PFSK-1 (cell line): ENCODE measurements around the gene CCSER1.
A peak's percentile ranks its signal among the peaks of the same experiment; 100 is the strongest.

ENCODE experiments used
- FOXP2 ChIP-seq: optimal IDR thresholded peaks from 2 replicates; pipeline ENCODE3; 2011; ENCODE audit warnings: borderline replicate concordance, control low read depth, inconsistent platforms; ENCODE audit not compliant: insufficient read depth; ENCODE audit errors: extremely low read length, extremely low read depth
- POLR2AphosphoS5 ChIP-seq: IDR thresholded peaks from 2 replicates; pipeline ENCODE4 v1.6.1; 2012; ENCODE audit warnings: low read depth, mild to moderate bottlenecking, control low read depth, low read length, moderate library complexity
- REST ChIP-seq, 2 experiments: IDR thresholded peaks; 2 replicates each; pipeline versions ENCODE4 v1.6.1 to v1.8.0; 2011 to 2012; ENCODE audit warnings: low read depth in 2 of 2, low read length in 2 of 2, control low read depth in 1 of 2, inconsistent platforms in 1 of 2, mild to moderate bottlenecking in 1 of 2, moderate library complexity in 1 of 2; ENCODE audit not compliant: insufficient read depth in 1 of 2
- SIN3A ChIP-seq: IDR thresholded peaks from 2 replicates; pipeline ENCODE4 v1.6.1; 2012; ENCODE audit warnings: mild to moderate bottlenecking, low read length, moderate library complexity, borderline replicate concordance; ENCODE audit not compliant: insufficient read depth
- TAF1 ChIP-seq: IDR thresholded peaks from 2 replicates; pipeline ENCODE4 v1.6.1; 2012; ENCODE audit warnings: low read length, control low read depth, borderline replicate concordance; ENCODE audit not compliant: insufficient read depth

Gene CCSER1

GRCh38 chr4:91434631-91435030 is 1307.4 kb downstream of the CCSER1 start:
- TF ChIP-seq SIN3A (no peak), FOXP2 (no peak), POLR2AphosphoS5 (no peak), TAF1 (no peak), REST (IDR thresholded peaks at IDR 0.05; ENCODE audit: insufficient read depth in 1 of 2, low read depth in 2 of 2, low read length in 2 of 2) (no peak)

GRCh38 chr4:91436556-91436955 is 1309.4 kb downstream of the CCSER1 start:
- TF ChIP-seq SIN3A = no peak

- TF ChIP-seq REST (IDR thresholded peaks at IDR 0.05; ENCODE audit: insufficient read depth in 1 of 2, low read depth in 2 of 2, low read length in 2 of 2) (no peak), SIN3A (no peak), TAF1 (no peak), FOXP2 (no peak), POLR2AphosphoS5 (no peak)
These were observed 1320.0 kb downstream of the CCSER1 start for GRCh38 chr4:91447168-91447567.

GRCh38 chr4:91448668-91449330 is 1321.6 kb downstream of the CCSER1 start:
- TF ChIP-seq SIN3A = no peak
- no peak for TF ChIP-seq FOXP2
- peak; percentile 86 for TF ChIP-seq POLR2AphosphoS5
- no peak for TF ChIP-seq TAF1
- no peak for TF ChIP-seq REST (IDR thresholded peaks at IDR 0.05; ENCODE audit: insufficient read depth in 1 of 2, low read depth in 2 of 2, low read length in 2 of 2)

GRCh38 chr4:91454111-91454510 is 1326.9 kb downstream of the CCSER1 start:
- TF ChIP-seq SIN3A (no peak), TAF1 (no peak), POLR2AphosphoS5 (no peak), REST (IDR thresholded peaks at IDR 0.05; ENCODE audit: insufficient read depth in 1 of 2, low read depth in 2 of 2, low read length in 2 of 2) (no peak), FOXP2 (no peak)
